CD4-positive, alpha-beta T cell treated with Interleukin-6 for 4 hours (primary cell): ENCODE data around the gene UBE2E3.

ENCODE experiments used
- DNase-seq: peaks from one replicate; pipeline ENCODE4 v3.0.0-alpha.2; 2020; ENCODE audit warnings: mixed read lengths

The UBE2E3 gene

GRCh38 chr2:180979749-180980105 lies 678 bp upstream of the UBE2E3 start:
- no peak for DNase-seq

GRCh38 chr2:180980943-180981911 lies 822 bp downstream of the UBE2E3 start:
- DNase-seq: peak; percentile 40

GRCh38 chr2:180983468-180984242 lies 3.2 kb downstream of the UBE2E3 start:
- DNase-seq: peak; percentile 41

GRCh38 chr2:180985771-180986395 lies 5.5 kb downstream of the UBE2E3 start:
- DNase-seq: no peak

GRCh38 chr2:180987146-180987545 lies 6.7 kb downstream of the UBE2E3 start:
- no peak for DNase-seq

GRCh38 chr2:180990337-180990736 lies 9.9 kb downstream of the UBE2E3 start:
- DNase-seq: no peak

GRCh38 chr2:180990794-180991193 lies 10.4 kb downstream of the UBE2E3 start:
- no peak for DNase-seq

GRCh38 chr2:180991361-180991760 lies 11.0 kb downstream of the UBE2E3 start:
- DNase-seq: no peak

GRCh38 chr2:180991820-180992219 lies 11.4 kb downstream of the UBE2E3 start:
- no peak for DNase-seq

- DNase-seq: no peak
Measured at GRCh38 chr2:180992994-180993393, 12.6 kb downstream of the UBE2E3 start.

- DNase-seq: no peak
Measured at GRCh38 chr2:180999274-180999964, 19.0 kb downstream of the UBE2E3 start.

- no peak for DNase-seq
Measured at GRCh38 chr2:181004647-181005325, 24.4 kb downstream of the UBE2E3 start.

- DNase-seq: no peak
Measured at GRCh38 chr2:181005326-181005655, 24.9 kb downstream of the UBE2E3 start.

- no peak for DNase-seq
Measured at GRCh38 chr2:181005809-181006208, 25.4 kb downstream of the UBE2E3 start.

- no peak for DNase-seq
Measured at GRCh38 chr2:181007086-181007837, 26.9 kb downstream of the UBE2E3 start.

GRCh38 chr2:181008407-181008806 lies 28.0 kb downstream of the UBE2E3 start:
- no peak for DNase-seq

- no peak for DNase-seq
Measured at GRCh38 chr2:181021199-181021789, 40.9 kb downstream of the UBE2E3 start.

GRCh38 chr2:181022652-181023051 lies 42.2 kb downstream of the UBE2E3 start:
- DNase-seq: no peak

- no peak for DNase-seq
Measured at GRCh38 chr2:181025004-181025403, 44.6 kb downstream of the UBE2E3 start.

GRCh38 chr2:181036445-181036844 lies 56.0 kb downstream of the UBE2E3 start:
- no peak for DNase-seq
